ENCODE measurements around the gene DDX39B.
"Not testable (repeated sequence)": the region's sequence is repeated elsewhere in the genome, so short reads cannot be mapped to it uniquely, and the experiment has no call there.

The DDX39B gene

DNA sequence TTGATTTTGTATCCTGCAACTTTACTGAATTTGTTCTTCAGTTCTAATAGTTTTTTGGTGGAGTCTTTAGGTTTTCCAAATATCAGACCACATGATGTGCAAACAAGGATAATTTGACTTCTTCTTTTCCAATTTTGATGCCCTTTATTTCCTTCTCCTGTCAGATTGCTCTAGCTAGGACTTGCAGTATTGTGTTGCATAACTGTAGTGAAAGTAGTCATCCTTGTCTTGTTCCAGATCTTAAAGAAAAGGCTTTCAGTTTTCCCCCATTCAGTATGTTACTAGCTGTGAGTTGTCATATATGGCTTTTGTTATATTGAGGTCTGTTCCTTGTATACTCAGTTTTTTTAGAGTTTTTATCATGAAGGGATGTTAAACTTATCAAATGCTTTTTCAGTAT, 39.2 kb downstream of the DDX39B start:
- DNase-seq (ENCODE audit: low read depth) = peak; percentile 43
- H3K4me3 ChIP-seq (ENCODE audit: low read length) = no peak overlapping the region
- TF ChIP-seq, protein P1, sequence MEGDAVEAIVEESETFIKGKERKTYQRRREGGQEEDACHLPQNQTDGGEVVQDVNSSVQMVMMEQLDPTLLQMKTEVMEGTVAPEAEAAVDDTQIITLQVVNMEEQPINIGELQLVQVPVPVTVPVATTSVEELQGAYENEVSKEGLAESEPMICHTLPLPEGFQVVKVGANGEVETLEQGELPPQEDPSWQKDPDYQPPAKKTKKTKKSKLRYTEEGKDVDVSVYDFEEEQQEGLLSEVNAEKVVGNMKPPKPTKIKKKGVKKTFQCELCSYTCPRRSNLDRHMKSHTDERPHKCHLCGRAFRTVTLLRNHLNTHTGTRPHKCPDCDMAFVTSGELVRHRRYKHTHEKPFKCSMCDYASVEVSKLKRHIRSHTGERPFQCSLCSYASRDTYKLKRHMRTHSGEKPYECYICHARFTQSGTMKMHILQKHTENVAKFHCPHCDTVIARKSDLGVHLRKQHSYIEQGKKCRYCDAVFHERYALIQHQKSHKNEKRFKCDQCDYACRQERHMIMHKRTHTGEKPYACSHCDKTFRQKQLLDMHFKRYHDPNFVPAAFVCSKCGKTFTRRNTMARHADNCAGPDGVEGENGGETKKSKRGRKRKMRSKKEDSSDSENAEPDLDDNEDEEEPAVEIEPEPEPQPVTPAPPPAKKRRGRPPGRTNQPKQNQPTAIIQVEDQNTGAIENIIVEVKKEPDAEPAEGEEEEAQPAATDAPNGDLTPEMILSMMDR (IDR thresholded peaks at IDR 0.05; ENCODE audit: insufficient read depth, low read depth, low read length, missing control alignments) = no peak

DNA sequence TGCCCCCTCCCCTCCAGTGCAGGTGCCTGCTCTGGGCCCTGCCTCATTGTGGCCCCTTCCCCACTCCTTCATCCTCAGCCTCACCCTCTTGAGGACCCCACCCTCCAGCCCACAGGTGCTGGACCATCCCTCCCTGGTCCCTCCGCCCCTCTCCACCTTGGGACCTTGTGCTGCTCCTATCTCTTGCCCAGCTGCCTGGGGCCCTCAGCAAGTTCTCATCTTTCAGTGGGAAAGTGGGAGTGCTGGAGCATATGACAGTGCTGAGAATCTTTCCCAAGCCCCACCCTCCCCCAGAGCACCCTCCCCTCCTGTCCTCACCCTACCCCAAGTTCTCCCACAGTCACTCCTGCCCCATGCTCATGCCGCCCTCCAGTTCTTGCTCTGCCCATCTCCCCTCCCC, 42.2 kb downstream of the DDX39B start:
- DNase-seq (ENCODE audit: low read depth); H3K4me3 ChIP-seq (ENCODE audit: low read length): not testable (repeated sequence)

DNA sequence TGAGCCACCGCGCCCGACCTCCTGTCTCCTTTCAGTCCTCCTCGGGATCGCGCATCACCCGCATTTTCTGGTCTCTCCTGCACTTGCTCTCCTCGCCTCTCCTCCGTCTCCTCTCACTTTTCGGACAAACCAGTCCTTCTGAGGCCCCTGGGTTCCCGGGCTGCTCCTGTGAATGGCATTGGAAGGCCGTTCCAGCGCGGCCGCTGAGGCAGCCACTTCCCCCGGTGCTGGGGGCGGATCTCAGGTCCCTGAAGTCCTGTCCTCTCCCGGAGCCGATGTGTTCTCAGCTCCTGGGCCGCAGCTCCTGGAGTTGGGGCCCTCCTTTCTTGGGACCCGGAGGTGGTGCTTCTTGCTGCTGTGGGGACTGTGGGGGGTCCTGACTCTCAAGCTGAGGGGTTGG, 43.1 kb downstream of the DDX39B start:
- TF ChIP-seq, protein P1 (IDR thresholded peaks at IDR 0.05; ENCODE audit: insufficient read depth, low read depth, low read length, missing control alignments) = no peak
- H3K4me3 ChIP-seq (ENCODE audit: low read length) = peak overlapping the region; percentile 35

DNA sequence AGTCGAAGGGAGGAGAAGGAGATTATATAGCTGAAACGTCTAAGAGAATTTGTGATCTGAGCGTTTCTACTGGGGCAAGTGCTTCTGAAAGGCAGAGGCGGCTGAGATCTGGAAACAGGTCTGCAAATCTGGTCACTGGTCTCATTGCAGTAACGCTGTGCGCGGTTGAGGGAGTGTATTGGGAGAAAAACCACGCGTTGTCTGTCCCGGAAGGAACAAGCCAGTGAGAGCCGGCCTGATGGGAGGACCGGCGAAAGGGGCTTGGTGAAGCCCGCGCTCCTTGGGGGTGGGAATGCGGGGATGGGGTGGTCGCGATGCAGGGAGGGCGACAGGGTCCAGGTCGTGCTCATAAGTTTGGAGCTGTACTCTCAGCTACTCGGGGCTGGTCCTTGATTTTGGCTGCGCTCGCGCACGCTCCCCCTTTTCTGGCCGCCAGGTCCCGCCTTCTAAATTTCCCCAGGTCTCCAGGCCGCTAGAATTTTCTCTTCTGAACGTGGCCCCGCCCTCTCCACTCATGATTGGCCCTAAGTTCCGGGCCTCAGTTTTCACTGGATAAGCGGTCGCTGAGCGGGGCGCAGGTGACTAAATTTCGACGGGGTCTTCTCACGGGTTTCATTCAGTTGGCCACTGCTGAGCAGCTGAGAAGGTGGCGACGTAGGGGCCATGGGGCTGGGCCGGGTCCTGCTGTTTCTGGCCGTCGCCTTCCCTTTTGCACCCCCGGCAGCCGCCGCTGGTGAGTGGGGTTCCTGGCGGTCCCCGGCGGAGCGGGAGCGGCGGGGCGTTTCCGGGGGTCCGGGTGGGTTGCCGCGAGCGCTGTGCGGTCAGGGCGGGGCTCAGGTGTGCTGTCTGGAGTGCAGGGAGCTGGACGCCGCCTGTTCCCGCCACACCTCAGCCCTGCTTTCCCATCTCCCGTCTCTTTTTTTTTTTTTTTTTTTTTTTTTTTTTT, 44.0 kb downstream of the DDX39B start, which contains the start of gene MICB:
MICB (plus strand) TSS at position 615 of the 946 bp plus-strand sequence; CDS start at position 664, 49 bp downstream.
- DNase-seq (ENCODE audit: low read depth) = peak; percentile 96
- TF ChIP-seq, protein P1 (IDR thresholded peaks at IDR 0.05; ENCODE audit: insufficient read depth, low read depth, low read length, missing control alignments) = no peak
- H3K4me3 ChIP-seq (ENCODE audit: low read length) = peak within 1 kb of the TSS; percentile 58

More for the DNA sequence above, 43.1 kb downstream of the DDX39B start:
- DNase-seq (ENCODE audit: low read depth) = peak; percentile 33

DNA sequence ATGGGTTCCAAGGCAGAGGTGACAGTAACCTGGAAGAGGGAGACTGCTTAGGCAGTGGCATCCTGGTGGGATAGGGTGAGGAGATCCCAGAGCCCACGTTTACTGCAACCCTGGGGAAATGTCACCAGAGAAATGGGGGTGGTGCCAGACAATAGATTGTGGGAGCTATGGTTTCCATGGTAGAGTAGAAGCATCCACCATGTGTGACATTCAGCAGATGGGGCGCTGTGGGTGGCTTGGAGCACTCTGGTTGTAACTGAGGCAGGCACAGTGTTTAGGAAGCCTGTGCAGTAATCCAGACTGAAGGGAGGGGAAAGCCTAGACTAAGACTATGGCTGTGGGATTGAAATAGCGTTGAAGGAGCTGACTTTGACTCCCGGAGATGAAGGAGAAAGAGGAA, 45.0 kb downstream of the DDX39B start:
- DNase-seq (ENCODE audit: low read depth); H3K4me3 ChIP-seq (ENCODE audit: low read length): not testable (repeated sequence)

DNA sequence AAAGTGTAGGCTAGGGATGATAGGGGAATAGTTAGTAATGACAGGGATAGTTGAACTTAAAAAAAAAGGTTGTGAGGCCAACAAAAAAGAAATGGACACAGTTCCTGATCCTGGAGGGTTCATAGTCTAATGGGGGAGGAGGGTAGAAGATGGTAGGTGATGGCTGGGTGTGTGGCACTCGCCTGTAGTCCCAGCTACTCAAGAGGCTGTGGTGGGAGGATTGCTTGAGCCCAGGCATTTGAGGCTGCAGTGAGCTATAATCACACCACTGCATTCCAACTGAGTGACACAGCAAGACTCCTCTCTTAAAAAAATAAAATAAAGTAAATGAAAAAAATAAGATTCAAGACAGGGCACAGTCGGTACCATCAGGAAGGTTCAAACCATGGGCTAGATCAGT, 46.2 kb downstream of the DDX39B start:
- TF ChIP-seq, protein P1 (IDR thresholded peaks at IDR 0.05; ENCODE audit: insufficient read depth, low read depth, low read length, missing control alignments) = no peak
- peak; percentile 45 for DNase-seq (ENCODE audit: low read depth)
- H3K4me3 ChIP-seq (ENCODE audit: low read length) = no peak overlapping the region

DNA sequence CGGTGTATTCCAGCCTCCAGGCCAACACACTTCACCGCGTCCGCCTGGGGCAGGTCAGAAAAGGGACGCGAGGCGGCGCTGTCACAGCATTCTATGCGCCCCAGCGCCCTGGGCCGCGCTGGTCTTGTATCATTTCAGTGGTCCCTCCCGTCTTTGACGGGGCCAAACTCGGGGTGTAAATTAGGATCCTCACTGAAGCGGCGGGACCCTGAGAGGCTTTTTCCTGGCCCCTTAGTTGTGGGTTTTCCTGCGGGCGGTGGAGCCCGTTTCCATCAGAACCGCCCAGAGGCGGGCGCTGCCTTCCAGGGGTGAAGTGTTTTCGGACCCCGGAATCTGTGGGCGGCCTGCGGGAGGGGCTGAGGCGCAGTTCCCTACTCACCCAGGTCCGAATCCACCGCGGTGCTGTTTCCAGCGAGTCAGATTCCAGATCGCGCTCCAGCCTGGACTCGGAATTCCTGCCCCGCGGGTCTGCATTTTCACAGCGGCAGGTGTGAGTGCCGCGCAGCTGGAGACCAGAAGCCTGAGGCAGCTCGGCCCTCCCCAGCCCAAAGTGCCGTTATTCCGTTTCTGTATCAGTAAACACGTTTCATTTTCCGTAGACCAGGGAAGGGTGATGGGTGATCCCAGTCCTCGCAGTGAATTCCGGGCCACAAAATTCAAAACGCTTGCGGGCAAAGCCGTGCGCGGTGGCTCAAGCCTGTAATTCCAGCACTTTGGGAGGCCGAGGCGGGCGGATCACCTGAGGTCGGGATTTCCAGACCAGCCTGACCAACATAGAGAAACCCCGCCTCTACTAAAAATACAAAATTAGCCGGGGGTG, 47.7 kb downstream of the DDX39B start:
- DNase-seq (ENCODE audit: low read depth) = peak; percentile 78
- TF ChIP-seq, protein P1 (IDR thresholded peaks at IDR 0.05; ENCODE audit: insufficient read depth, low read depth, low read length, missing control alignments) = peak; percentile 92
- peak overlapping the region; percentile 63 for H3K4me3 ChIP-seq (ENCODE audit: low read length)

DNA sequence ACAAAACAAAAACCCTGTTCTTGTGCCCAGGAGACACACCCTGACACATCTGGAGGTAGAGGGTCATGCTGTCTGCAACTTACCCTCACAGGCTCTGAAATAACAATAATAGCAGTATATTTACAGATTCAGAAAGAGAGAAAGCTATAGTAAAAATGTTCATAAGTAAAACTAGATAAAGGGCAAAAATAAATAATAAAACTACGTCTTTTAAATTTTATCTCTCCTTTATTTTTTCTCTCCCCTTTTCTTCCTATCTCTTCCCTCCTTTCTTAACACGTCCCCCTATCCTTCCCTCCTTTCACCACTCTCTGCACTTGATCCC, 48.3 kb downstream of the DDX39B start:
- H3K4me3 ChIP-seq (ENCODE audit: low read length) = peak overlapping the region; percentile 63
- not testable (repeated sequence) for DNase-seq (ENCODE audit: low read depth)
